ENCODE data around the gene SPCS3.
"Not testable (repeated sequence)": the region's sequence is repeated elsewhere in the genome, so short reads cannot be mapped to it uniquely, and the experiment has no call there.

DNA sequence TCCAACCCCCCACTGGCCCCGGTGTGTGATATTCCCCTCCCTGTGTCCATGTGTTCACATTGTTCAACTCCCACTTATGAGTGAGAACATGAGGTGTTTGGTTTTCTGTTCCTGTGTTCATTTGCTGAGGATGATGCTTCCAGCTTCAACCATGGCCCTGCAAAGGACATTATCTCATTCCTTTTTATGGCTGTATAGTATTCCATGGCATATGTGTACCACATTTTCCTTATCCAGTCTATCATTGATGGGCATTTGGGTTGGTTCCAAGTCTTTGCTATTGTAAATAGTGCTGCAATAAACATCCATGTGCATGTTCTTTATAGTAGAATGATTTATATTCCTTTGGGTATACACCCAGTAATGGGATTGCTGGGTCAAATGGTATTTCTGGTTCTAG is 40.2 kb upstream of the SPCS3 start:
- TF ChIP-seq, protein P1, sequence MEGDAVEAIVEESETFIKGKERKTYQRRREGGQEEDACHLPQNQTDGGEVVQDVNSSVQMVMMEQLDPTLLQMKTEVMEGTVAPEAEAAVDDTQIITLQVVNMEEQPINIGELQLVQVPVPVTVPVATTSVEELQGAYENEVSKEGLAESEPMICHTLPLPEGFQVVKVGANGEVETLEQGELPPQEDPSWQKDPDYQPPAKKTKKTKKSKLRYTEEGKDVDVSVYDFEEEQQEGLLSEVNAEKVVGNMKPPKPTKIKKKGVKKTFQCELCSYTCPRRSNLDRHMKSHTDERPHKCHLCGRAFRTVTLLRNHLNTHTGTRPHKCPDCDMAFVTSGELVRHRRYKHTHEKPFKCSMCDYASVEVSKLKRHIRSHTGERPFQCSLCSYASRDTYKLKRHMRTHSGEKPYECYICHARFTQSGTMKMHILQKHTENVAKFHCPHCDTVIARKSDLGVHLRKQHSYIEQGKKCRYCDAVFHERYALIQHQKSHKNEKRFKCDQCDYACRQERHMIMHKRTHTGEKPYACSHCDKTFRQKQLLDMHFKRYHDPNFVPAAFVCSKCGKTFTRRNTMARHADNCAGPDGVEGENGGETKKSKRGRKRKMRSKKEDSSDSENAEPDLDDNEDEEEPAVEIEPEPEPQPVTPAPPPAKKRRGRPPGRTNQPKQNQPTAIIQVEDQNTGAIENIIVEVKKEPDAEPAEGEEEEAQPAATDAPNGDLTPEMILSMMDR (IDR thresholded peaks at IDR 0.05; ENCODE audit: poor library complexity), result not testable (repeated sequence)
- TF ChIP-seq EZH2 (IDR thresholded peaks at IDR 0.05; ENCODE audit: borderline replicate concordance), result not testable (repeated sequence)
